ENCODE results near the gene ANXA8. TPM values are rescaled to one million over a fixed set of nuclear protein-coding genes. Genes with fewer than 3 reads are reported as not detected.
"Not testable (repeated sequence)": the region's sequence is repeated elsewhere in the genome, so short reads cannot be mapped to it uniquely, and the experiment has no call there.

The ANXA8 gene
- total RNA-seq, 1 experiment from 2014 or later: 0.22 TPM

DNA sequence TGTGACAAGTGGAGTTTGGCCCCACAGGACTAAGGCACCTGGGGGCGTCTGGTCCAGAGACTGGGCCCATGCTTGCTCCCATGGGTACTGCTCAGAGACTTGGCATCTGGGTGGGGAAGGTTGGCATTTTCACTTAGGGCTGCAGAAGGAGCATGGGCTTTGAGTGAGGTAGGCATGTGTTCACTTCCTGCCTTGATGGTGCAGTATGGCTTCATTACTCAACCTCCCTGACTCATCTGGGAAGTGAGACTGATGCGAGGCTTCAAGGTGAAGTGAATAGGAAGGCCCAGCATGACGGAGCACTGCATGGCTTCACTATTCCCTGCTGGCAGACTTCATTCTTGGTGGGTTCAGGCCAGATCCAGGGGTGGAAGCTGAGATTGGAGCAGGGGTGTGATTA is 11.3 kb downstream of the ANXA8 start:
- H3K27me3 ChIP-seq (ENCODE audit: insufficient read depth, low read length); H3K4me2 ChIP-seq (ENCODE audit: insufficient read depth, insufficient read length, low read length); H3K27ac Mint-ChIP-seq; H3K27me3 Mint-ChIP-seq (ENCODE audit: low read depth); H2BK15ac ChIP-seq (ENCODE audit: low read depth, low read length); H3K4me3 Mint-ChIP-seq; H2AK5ac ChIP-seq (ENCODE audit: insufficient read length, low read length); H4K8ac ChIP-seq (replicated peaks; ENCODE audit: insufficient read length, low read depth, low read length); H3K4me1 Mint-ChIP-seq; H3K4ac ChIP-seq (ENCODE audit: low read depth, low read length); H3T11ph ChIP-seq (ENCODE audit: low read length); H3K27ac ChIP-seq (ENCODE audit: insufficient read length, low read depth, low read length); H3K9me3 ChIP-seq (ENCODE audit: control insufficient read depth, low read depth, low read length); H3K14ac ChIP-seq (ENCODE audit: insufficient read depth, low read length); H2BK20ac ChIP-seq (ENCODE audit: low read depth, low read length, poor library complexity, severe bottlenecking); H2BK120ac ChIP-seq (ENCODE audit: low read depth, low read length, poor library complexity, severe bottlenecking); H2AFZ ChIP-seq (ENCODE audit: low read length); H4K20me1 ChIP-seq (ENCODE audit: control insufficient read depth, insufficient read depth, insufficient read length); DNase-seq; H3K23me2 ChIP-seq (ENCODE audit: insufficient read length, low read depth, low read length, poor library complexity, severe bottlenecking); H3K9me3 Mint-ChIP-seq; H3K18ac ChIP-seq (ENCODE audit: insufficient read length, low read depth, low read length); H3K56ac ChIP-seq (ENCODE audit: insufficient read length, low read depth, low read length); H3K4me1 ChIP-seq (ENCODE audit: insufficient read depth, low read length); H3K9ac ChIP-seq (ENCODE audit: extremely low read depth, insufficient read length, low read length); H3K23ac ChIP-seq (ENCODE audit: insufficient read length, low read depth, low read length); H3K79me1 ChIP-seq (ENCODE audit: insufficient read depth, low read depth, low read length, poor library complexity, severe bottlenecking); H2BK12ac ChIP-seq (ENCODE audit: insufficient read length, low read depth, low read length); H4K91ac ChIP-seq (ENCODE audit: insufficient read length, low read depth, low read length); H4K5ac ChIP-seq (ENCODE audit: insufficient read length, low read depth, low read length); H3K36me3 Mint-ChIP-seq (ENCODE audit: insufficient read depth in 1 of 3, low read depth in 3 of 3); H3K79me2 ChIP-seq (ENCODE audit: insufficient read depth, low read length); H2BK5ac ChIP-seq (ENCODE audit: insufficient read length, low read length): not testable (repeated sequence)
- no CpG with 5 or more reads among the region's 3 CpGs for WGBS (ENCODE audit: extremely low coverage, insufficient read length, low lambda C conversion rate)

DNA sequence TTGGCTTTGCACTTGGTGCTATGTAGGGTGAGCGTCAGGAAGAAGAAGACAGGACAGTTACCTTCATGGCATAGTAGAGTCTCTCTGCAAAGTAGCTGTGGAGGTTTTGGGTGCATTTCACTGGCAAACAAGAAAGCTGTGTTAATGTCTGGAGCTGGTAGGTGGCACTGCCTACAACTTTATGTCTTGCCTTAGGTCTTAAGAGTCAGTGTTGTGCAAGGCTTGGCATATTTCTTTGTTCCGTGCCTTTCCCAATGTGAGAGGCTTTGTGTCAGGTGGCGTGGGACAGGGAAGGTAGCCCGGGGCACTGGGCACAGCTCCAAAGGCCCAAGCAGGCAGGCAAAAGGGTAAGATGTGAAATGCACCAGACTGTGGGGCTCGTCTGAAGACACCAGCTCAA is 11.8 kb downstream of the ANXA8 start:
- H3K23ac ChIP-seq (ENCODE audit: insufficient read length, low read depth, low read length); H2BK120ac ChIP-seq (ENCODE audit: low read depth, low read length, poor library complexity, severe bottlenecking); H4K5ac ChIP-seq (ENCODE audit: insufficient read length, low read depth, low read length); H3K27ac ChIP-seq (ENCODE audit: insufficient read length, low read depth, low read length); H2BK5ac ChIP-seq (ENCODE audit: insufficient read length, low read length); H2AFZ ChIP-seq (ENCODE audit: low read length); H3K9me3 Mint-ChIP-seq; H2BK12ac ChIP-seq (ENCODE audit: insufficient read length, low read depth, low read length); H3K4me1 ChIP-seq (ENCODE audit: insufficient read depth, low read length); DNase-seq; H3K79me1 ChIP-seq (ENCODE audit: insufficient read depth, low read depth, low read length, poor library complexity, severe bottlenecking); H3K27me3 ChIP-seq (ENCODE audit: insufficient read depth, low read length); H4K8ac ChIP-seq (replicated peaks; ENCODE audit: insufficient read length, low read depth, low read length); H3K4me3 Mint-ChIP-seq; H3K27me3 Mint-ChIP-seq (ENCODE audit: low read depth); H3K9me3 ChIP-seq (ENCODE audit: control insufficient read depth, low read depth, low read length); H2BK15ac ChIP-seq (ENCODE audit: low read depth, low read length); H3K18ac ChIP-seq (ENCODE audit: insufficient read length, low read depth, low read length); H3T11ph ChIP-seq (ENCODE audit: low read length); H3K4me2 ChIP-seq (ENCODE audit: insufficient read depth, insufficient read length, low read length); H4K91ac ChIP-seq (ENCODE audit: insufficient read length, low read depth, low read length); H3K56ac ChIP-seq (ENCODE audit: insufficient read length, low read depth, low read length); H2AK5ac ChIP-seq (ENCODE audit: insufficient read length, low read length); H3K14ac ChIP-seq (ENCODE audit: insufficient read depth, low read length); H3K36me3 Mint-ChIP-seq (ENCODE audit: insufficient read depth in 1 of 3, low read depth in 3 of 3); H4K20me1 ChIP-seq (ENCODE audit: control insufficient read depth, insufficient read depth, insufficient read length); H3K79me2 ChIP-seq (ENCODE audit: insufficient read depth, low read length); H3K27ac Mint-ChIP-seq; H3K4me1 Mint-ChIP-seq; H2BK20ac ChIP-seq (ENCODE audit: low read depth, low read length, poor library complexity, severe bottlenecking); H3K9ac ChIP-seq (ENCODE audit: extremely low read depth, insufficient read length, low read length); H3K4ac ChIP-seq (ENCODE audit: low read depth, low read length); H3K23me2 ChIP-seq (ENCODE audit: insufficient read length, low read depth, low read length, poor library complexity, severe bottlenecking): not testable (repeated sequence)
- WGBS (ENCODE audit: extremely low coverage, insufficient read length, low lambda C conversion rate): no CpG with 5 or more reads among the region's 5 CpGs
